CD4-positive, alpha-beta T cell (primary cell): ENCODE results near the gene CAV2. TPM values are rescaled to one million over a fixed set of nuclear protein-coding genes. Genes with fewer than 3 reads are reported as not detected.

Experiments
- ATAC-seq: fragments of 200-7000 bp; cut with Tn5 transposase; one replicate; pipeline ENCODE4 v1.10.0; 2022; ENCODE audit warnings: mild to moderate bottlenecking; ENCODE audit not compliant: poor library complexity
- CTCF ChIA-PET: fragments of 350-600 bp; sonication (Branson Sonifier 250); formaldehyde crosslinking; loops from one replicate; lab custom pipeline; 2021; ENCODE audit warnings: antibody characterized with exemption, inconsistent platforms; lab: Charles Lee
- POLR2A ChIA-PET: fragments of 350-600 bp; sonication (Branson Sonifier 250); formaldehyde crosslinking; loops from one replicate; lab custom pipeline; 2021; ENCODE audit warnings: antibody characterized with exemption, inconsistent platforms; lab: Charles Lee
- DNase-seq, 14 experiments: peaks; one replicate each; pipeline ENCODE4 v3.0.0-alpha.2; 2013 to 2020; ENCODE audit warnings: mixed read lengths in 2 of 14
- H3K27ac ChIP-seq, 2 donors: one replicate each; pipeline versions ENCODE4 v1.5.1 to v1.7.0; 2013; ENCODE audit warnings: low read length in 2 of 2, low read depth in 1 of 2, mild to moderate bottlenecking in 1 of 2
- H3K27me3 ChIP-seq, 2 experiments: 1 replicate in 1 of 2; 2 replicates in 1 of 2; pipeline versions ENCODE4 v1.6.1 to v1.7.0; 2013; ENCODE audit warnings: low read length in 2 of 2, control low read depth in 1 of 2, mild to moderate bottlenecking in 1 of 2, moderate library complexity in 1 of 2; ENCODE audit not compliant: insufficient read depth in 2 of 2, control insufficient read depth in 1 of 2
- H3K36me3 ChIP-seq: one replicate; pipeline ENCODE4 v1.6.1; 2013; ENCODE audit warnings: low read length, control low read depth; ENCODE audit not compliant: insufficient read depth
- H3K4me1 ChIP-seq: one replicate; pipeline ENCODE4 v1.6.1; 2013; ENCODE audit warnings: low read length, control low read depth; ENCODE audit not compliant: insufficient read depth
- H3K4me3 ChIP-seq: one replicate; pipeline ENCODE4 v1.5.1; 2013; ENCODE audit warnings: mild to moderate bottlenecking, low read length, moderate library complexity
- H3K9me3 ChIP-seq, 2 experiments: 1 replicate in 1 of 2; 2 replicates in 1 of 2; pipeline versions ENCODE4 v1.6.1 to v1.7.0; 2013; ENCODE audit warnings: low read length in 2 of 2, mild to moderate bottlenecking in 2 of 2, control low read depth in 1 of 2, moderate library complexity in 1 of 2; ENCODE audit not compliant: control insufficient read depth in 1 of 2, insufficient read depth in 1 of 2
- H3K27ac Mint-ChIP-seq: one replicate; pipeline ENCODE4 v1.8.0; 2020; ENCODE audit warnings: mixed read lengths
- H3K27me3 Mint-ChIP-seq: one replicate; pipeline ENCODE4 v1.8.0; 2021; ENCODE audit warnings: mixed read lengths
- H3K36me3 Mint-ChIP-seq: one replicate; pipeline ENCODE4 v1.8.0; 2021; ENCODE audit warnings: low read depth, mixed read lengths
- H3K4me1 Mint-ChIP-seq: one replicate; pipeline ENCODE4 v1.8.0; 2021; ENCODE audit warnings: low read depth, mixed read lengths
- H3K4me3 Mint-ChIP-seq: one replicate; pipeline ENCODE4 v1.8.0; 2020; ENCODE audit warnings: mild to moderate bottlenecking, mixed read lengths
- H3K9me3 Mint-ChIP-seq: one replicate; pipeline ENCODE4 v1.8.0; 2020; ENCODE audit warnings: mixed read lengths
- CTCF ChIP-seq: fragments of 200-600 bp; IDR thresholded peaks from one replicate; pipeline ENCODE4 v1.8.0; 2022; ENCODE audit warnings: antibody characterized with exemption, mild to moderate bottlenecking
- intact Hi-C, 2 experiments: fragments of 100-400 bp; cut with DNase I in 1 of 2; cut with micrococcal nuclease in 1 of 2; formaldehyde crosslinking; loops; one replicate each; pipeline versions ENCODE4 v1.15.1 to v1.9.0; 2023 to 2025; cut with DNase I, micrococcal nuclease
- total RNA-seq, 174 experiments: library from RNA in 2 of 174; stranded (reverse) in 2 of 174; gene quantifications; one replicate each; pipeline ENCODE4 v1.2.3 and lab custom pipeline; 2021 to 2026

Gene CAV2
- total RNA-seq, 2 experiments from 2014 or later, result not detected

GRCh38 chr7:116548506-116548905, 49.0 kb downstream of the CAV2 start:
- TF ChIP-seq CTCF, result no peak
- Histone ChIP-seq H3K27ac (no peak overlapping the region), H3K4me1 (no peaks in the 10 kb centered on the region), H3K27me3 (peaks cover 0 to 3% of the 10 kb centered on the region in 2 experiments), H3K36me3 (no peaks in the 10 kb centered on the region), H3K4me3 (no peak overlapping the region), H3K9me3 (no peaks in the 10 kb centered on the region)
- Mint-ChIP-seq H3K27ac (no peak overlapping the region), H3K4me1 (no peaks in the 10 kb centered on the region), H3K36me3 (no peaks in the 10 kb centered on the region), H3K9me3 (no peaks in the 10 kb centered on the region), H3K4me3 (no peak overlapping the region), H3K27me3 (peaks cover 39% of the 10 kb centered on the region)
- CTCF ChIA-PET, result no interaction called here
- ATAC-seq, result no peak
- POLR2A ChIA-PET, result no interaction called here
- DNase-seq, result no peak
- intact Hi-C loops, result no loop called here

GRCh38 chr7:116549370-116549769, 49.8 kb downstream of the CAV2 start:
- no peak for DNase-seq
- no peaks in the 10 kb centered on the region for H3K9me3 ChIP-seq
- H3K27me3 Mint-ChIP-seq, result peaks cover 43% of the 10 kb centered on the region
- H3K4me3 ChIP-seq, result no peak overlapping the region
- H3K36me3 ChIP-seq, result no peaks in the 10 kb centered on the region
- no peaks in the 10 kb centered on the region for H3K36me3 Mint-ChIP-seq
- no peak overlapping the region for H3K27ac Mint-ChIP-seq
- no peak overlapping the region for H3K27ac ChIP-seq
- H3K27me3 ChIP-seq, result peaks cover 0 to 3% of the 10 kb centered on the region in 2 experiments
- intact Hi-C loops, result no loop called here
- POLR2A ChIA-PET, result no interaction called here
- CTCF ChIA-PET, result no interaction called here
- no peaks in the 10 kb centered on the region for H3K9me3 Mint-ChIP-seq
- TF ChIP-seq CTCF, result no peak
- no peak for ATAC-seq
- no peaks in the 10 kb centered on the region for H3K4me1 ChIP-seq
- no peak overlapping the region for H3K4me3 Mint-ChIP-seq
- H3K4me1 Mint-ChIP-seq, result no peaks in the 10 kb centered on the region

- no peaks in the 10 kb centered on the region for H3K36me3 Mint-ChIP-seq
- ChIA-PET CTCF (no interaction called here), POLR2A (interaction anchor here (0.6 kb wide), 1 partner anchor 15 kb away, joined by 3 read pairs; no protein-coding TSS in a partner anchor)
- Histone ChIP-seq H3K27ac (no peak overlapping the region), H3K27me3 (peaks cover 3 to 4% of the 10 kb centered on the region in 2 experiments), H3K36me3 (no peaks in the 10 kb centered on the region), H3K4me1 (no peaks in the 10 kb centered on the region), H3K9me3 (no peaks in the 10 kb centered on the region), H3K4me3 (no peak overlapping the region)
- H3K4me1 Mint-ChIP-seq, result no peaks in the 10 kb centered on the region
- DNase-seq (no peak), ATAC-seq (no peak)
- H3K27me3 Mint-ChIP-seq, result peaks cover 49% of the 10 kb centered on the region
- no peak overlapping the region for H3K27ac Mint-ChIP-seq
- H3K4me3 Mint-ChIP-seq, result no peak overlapping the region
- intact Hi-C loops, result no loop called here
- TF ChIP-seq CTCF, result no peak
- no peaks in the 10 kb centered on the region for H3K9me3 Mint-ChIP-seq
Observed at GRCh38 chr7:116551692-116552091, 52.2 kb downstream of the CAV2 start.
